Lower lobe of right lung (tissue), 2 donors: ENCODE data around the gene OSM. TPM values are rescaled to one million over a fixed set of nuclear protein-coding genes. Genes with fewer than 3 reads are reported as not detected.

Experiments used
- ATAC-seq, 2 donors: fragments of 200-7000 bp; cut with Tn5 transposase; one replicate each; pipeline ENCODE4 v1.9.1; 2020 to 2022; ENCODE audit warnings: mild to moderate bottlenecking in 2 of 2, moderate library complexity in 2 of 2
- DNase-seq: peaks from one replicate; pipeline ENCODE4 v3.0.0-alpha.2; 2020
- H3K27ac ChIP-seq: fragments of 200-600 bp; one replicate; pipeline ENCODE4 v1.8.0; 2022
- H3K27me3 ChIP-seq: fragments of 200-600 bp; one replicate; pipeline ENCODE4 v1.8.0; 2022; ENCODE audit warnings: low read depth
- H3K36me3 ChIP-seq: fragments of 200-600 bp; one replicate; pipeline ENCODE4 v1.8.0; 2022; ENCODE audit warnings: mild to moderate bottlenecking
- H3K4me1 ChIP-seq: fragments of 200-600 bp; one replicate; pipeline ENCODE4 v1.8.0; 2022
- H3K4me3 ChIP-seq: fragments of 200-600 bp; one replicate; pipeline ENCODE4 v1.8.0; 2022; ENCODE audit warnings: mild to moderate bottlenecking
- H3K9me3 ChIP-seq: fragments of 200-600 bp; one replicate; pipeline ENCODE4 v1.8.0; 2022
- intact Hi-C: fragments of 100-400 bp; cut with DNase I; formaldehyde crosslinking; loops from one replicate; pipeline ENCODE4 v1.11.0; 2022
- total RNA-seq: library from RNA; stranded (reverse); fragmentation: NEBNext Ultra II Directional; extraction: Animal tissue kit (Norgen Biotek cat#: 25700); gene quantifications from one replicate; pipeline ENCODE4 v1.2.1, GENCODE V29; 2021
- TF ChIP-seq, protein P1 (sequence below): fragments of 200-600 bp; IDR thresholded peaks from one replicate; pipeline ENCODE4 v1.8.0; 2022; ENCODE audit warnings: antibody characterized with exemption, mild to moderate bottlenecking
- donor health status: DM: no; HTN: yes; CAD: no; lungs with severe emphysema.

Gene OSM
- total RNA-seq, 1 donor from 2014 or later, result 1.1 TPM

DNA sequence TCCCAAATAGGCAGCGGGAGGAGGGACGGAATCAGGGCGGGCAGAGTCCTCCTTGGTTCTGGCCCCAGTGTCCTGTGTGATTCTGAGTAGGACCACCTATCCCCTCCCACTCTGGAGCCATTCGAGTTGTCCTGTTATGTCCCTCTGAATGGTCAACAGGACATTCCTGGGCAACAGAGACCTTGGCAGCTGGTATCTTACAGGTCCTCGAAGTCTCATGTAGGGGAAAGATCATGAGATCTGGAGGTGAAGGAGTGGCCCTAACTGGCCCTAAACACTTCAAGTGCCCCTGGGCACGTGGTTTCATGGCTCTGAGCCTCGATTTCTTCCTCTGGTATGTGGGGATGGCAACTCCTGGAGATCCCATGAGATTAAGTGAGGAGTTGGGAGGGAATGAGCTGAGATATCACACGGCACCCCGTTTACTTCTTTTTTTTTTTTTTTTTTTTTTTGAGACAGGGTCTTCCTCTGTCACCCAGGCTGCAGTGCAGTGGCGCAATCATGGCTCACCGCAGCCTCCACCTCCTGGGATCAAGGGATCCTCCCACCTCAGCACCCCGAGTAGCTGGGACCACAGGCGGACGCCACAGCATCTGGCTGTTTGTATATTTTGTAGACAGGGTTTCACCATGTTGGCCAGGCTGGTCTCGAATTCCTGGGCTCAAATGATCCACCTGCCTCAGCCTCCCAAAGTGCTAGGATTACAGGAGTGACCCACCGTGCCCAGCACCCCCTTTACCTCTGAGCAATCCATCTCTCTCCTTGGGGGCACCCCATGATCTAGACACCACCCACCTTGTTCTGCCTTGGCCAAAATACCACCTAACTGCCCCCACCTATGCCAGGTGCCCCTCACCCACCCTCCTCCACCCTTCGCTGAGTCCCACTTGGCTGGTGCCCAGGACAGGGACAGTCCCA is 26.9 kb downstream of the OSM start:
- no peak for DNase-seq
- TF ChIP-seq, protein P1, sequence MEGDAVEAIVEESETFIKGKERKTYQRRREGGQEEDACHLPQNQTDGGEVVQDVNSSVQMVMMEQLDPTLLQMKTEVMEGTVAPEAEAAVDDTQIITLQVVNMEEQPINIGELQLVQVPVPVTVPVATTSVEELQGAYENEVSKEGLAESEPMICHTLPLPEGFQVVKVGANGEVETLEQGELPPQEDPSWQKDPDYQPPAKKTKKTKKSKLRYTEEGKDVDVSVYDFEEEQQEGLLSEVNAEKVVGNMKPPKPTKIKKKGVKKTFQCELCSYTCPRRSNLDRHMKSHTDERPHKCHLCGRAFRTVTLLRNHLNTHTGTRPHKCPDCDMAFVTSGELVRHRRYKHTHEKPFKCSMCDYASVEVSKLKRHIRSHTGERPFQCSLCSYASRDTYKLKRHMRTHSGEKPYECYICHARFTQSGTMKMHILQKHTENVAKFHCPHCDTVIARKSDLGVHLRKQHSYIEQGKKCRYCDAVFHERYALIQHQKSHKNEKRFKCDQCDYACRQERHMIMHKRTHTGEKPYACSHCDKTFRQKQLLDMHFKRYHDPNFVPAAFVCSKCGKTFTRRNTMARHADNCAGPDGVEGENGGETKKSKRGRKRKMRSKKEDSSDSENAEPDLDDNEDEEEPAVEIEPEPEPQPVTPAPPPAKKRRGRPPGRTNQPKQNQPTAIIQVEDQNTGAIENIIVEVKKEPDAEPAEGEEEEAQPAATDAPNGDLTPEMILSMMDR, result no peak
- intact Hi-C loops, result no loop called here
- Histone ChIP-seq H3K27ac (no peak overlapping the region), H3K4me1 (peaks cover 21% of the 10 kb centered on the region), H3K36me3 (no peaks in the 10 kb centered on the region), H3K9me3 (no peaks in the 10 kb centered on the region), H3K27me3 (no peaks in the 10 kb centered on the region), H3K4me3 (no peak overlapping the region)
- ATAC-seq, result no peak

DNA sequence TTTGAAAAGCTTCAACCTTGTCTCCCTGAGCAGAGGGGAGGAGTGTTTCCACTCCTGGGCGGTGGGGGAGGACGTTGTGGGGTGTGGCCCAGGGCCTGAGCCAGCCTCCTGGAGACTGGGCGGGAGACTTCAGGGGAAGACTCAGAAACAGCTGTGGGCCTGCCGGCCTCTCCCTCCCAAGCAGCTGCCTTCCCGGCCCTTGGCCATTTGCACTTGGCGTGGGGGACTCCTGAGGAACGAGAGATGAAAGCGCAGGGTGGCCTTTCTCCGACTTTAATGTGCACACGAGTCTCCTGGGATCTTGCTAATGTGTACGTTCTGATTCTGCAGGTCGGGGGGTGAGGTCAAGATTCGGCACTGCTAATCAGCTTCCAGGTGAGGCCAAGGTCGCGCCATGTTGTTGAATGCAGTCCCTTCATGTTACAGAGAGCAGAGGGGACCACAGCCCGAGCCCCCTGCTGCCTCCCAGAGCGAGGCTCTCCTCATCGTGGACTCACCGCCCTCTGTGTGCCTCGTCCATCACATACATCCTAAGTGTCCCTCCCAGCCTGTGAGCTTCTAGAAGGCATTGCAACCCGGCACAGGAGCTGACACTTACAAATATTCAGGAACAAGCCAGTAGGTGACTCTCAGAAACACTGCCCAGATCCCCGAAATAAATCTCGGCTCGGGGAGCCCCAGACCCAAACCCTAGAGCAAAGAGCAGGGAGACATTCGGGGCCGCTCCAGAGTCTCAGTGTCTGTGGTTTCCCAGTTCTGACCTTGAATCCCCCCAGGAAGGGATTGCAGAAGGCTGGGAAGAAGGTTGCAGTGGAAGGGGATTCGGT is 27.8 kb downstream of the OSM start:
- ATAC-seq (peak; percentile 61), DNase-seq (no peak)
- Histone ChIP-seq H3K27me3 (no peaks in the 10 kb centered on the region), H3K9me3 (no peaks in the 10 kb centered on the region), H3K36me3 (no peaks in the 10 kb centered on the region), H3K4me3 (no peak overlapping the region), H3K4me1 (peaks cover 21% of the 10 kb centered on the region), H3K27ac (peak overlapping the region; percentile 31)
- intact Hi-C loops, result no loop called here
- TF ChIP-seq, protein P1, result no peak

GRCh38 chr22:30238136-30238535 is 28.5 kb downstream of the OSM start:
- Histone ChIP-seq H3K4me3 (no peak overlapping the region), H3K9me3 (no peaks in the 10 kb centered on the region), H3K27ac (peak overlapping the region; percentile 31), H3K27me3 (no peaks in the 10 kb centered on the region), H3K4me1 (peaks cover 21% of the 10 kb centered on the region), H3K36me3 (no peaks in the 10 kb centered on the region)
- no peak for ATAC-seq
- TF ChIP-seq, protein P1, result no peak
- DNase-seq, result no peak
- intact Hi-C loops, result no loop called here

GRCh38 chr22:30236875-30237274 is 29.8 kb downstream of the OSM start:
- TF ChIP-seq, protein P1, result no peak
- ATAC-seq (no peak), DNase-seq (no peak)
- Histone ChIP-seq H3K27ac (no peak overlapping the region), H3K4me1 (peaks cover 21% of the 10 kb centered on the region), H3K9me3 (no peaks in the 10 kb centered on the region), H3K4me3 (no peak overlapping the region), H3K36me3 (no peaks in the 10 kb centered on the region), H3K27me3 (peaks cover 6% of the 10 kb centered on the region)
- intact Hi-C loops, result no loop called here

DNA sequence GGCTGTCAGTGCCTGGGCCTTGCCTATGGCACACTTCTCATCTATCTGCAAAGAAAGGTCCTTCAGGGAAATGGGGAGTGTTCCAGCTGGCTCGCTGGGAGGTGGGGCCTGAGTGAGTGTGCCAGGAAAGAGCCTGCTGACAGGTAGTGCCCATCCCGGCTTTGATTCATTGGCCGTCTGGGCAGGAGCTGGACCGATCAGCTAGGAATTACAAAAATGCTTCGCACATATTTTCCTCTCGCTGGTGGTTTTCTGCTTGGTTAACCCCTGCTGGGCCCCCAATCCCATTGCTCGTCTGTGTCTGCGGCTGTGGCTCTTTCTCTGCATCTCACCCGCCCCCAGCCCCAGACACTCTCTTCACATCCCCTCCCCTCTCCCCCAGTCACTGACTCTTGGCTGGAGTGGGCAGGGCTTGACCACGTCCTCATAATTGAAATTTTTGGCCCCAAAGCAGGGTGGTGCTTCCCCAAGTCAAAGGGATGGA is 30.9 kb downstream of the OSM start:
- intact Hi-C loops, result no loop called here
- H3K4me1 ChIP-seq, result peaks cover 15% of the 10 kb centered on the region
- DNase-seq (no peak), ATAC-seq (peak; percentile 57 to 66)
- no peak overlapping the region for H3K4me3 ChIP-seq
- peak overlapping the region; percentile 21 for H3K27ac ChIP-seq
- no peaks in the 10 kb centered on the region for H3K36me3 ChIP-seq
- no peaks in the 10 kb centered on the region for H3K9me3 ChIP-seq
- peaks cover 6% of the 10 kb centered on the region for H3K27me3 ChIP-seq
- TF ChIP-seq, protein P1, result no peak
